ENCODE results near the gene RNF34. TPM values are rescaled to one million over a fixed set of nuclear protein-coding genes. Genes with fewer than 3 reads are reported as not detected.
"Not testable (repeated sequence)": the region's sequence is repeated elsewhere in the genome, so short reads cannot be mapped to it uniquely, and the experiment has no call there.

Gene RNF34
- total and polyA plus RNA-seq, 2 donors (not counting 3 experiments of a cell fraction or from before 2014, with no cell fraction given) = 37.6 to 51.1 TPM

DNA sequence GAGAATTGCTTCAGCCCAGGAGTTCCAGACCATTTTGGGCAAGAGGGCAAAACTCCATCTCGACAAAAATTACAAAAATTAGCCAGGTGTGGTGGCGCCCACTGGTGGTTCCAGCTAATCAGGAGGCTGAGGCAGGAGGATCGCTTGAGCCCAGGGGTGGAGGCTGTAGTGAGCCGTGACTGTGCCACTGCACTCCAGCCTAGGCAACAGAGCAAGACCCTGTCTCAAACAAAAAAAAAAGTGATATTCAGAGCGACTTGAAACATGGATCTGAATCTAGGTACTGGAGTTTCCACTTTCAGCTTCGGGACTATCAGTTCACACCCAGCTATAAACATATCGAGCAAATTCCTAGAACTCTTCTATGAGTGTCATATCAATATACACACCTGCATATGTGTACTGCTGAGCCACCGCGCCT is 16.3 kb upstream of the RNF34 start:
- ChIA-PET POLR2A (no interaction called here), CTCF (interaction anchor here (1.1 to 2.4 kb wide), 4 partner anchors 13 to 145 kb away, joined by 3 to 7 read pairs (median 4); no protein-coding TSS in a partner anchor)
- Histone ChIP-seq H3K9ac (replicated peaks; ENCODE audit: extremely low read depth, insufficient read depth, low read length) (no peak overlapping the region), H3K9me3 (replicated peaks; ENCODE audit: control insufficient read depth, insufficient read depth, low read length) (no peaks in the 10 kb centered on the region), H3K4me1 (ENCODE audit: control insufficient read depth, extremely low read depth, insufficient read depth, low read length) (peaks cover 3% of the 10 kb centered on the region), H3K27me3 (ENCODE audit: control insufficient read depth in 2 of 2, insufficient read depth in 2 of 2, low read length in 2 of 2) (no peaks in the 10 kb centered on the region), H3K9me1 (replicated peaks; ENCODE audit: control insufficient read depth, extremely low read depth, insufficient read depth, low read length) (no peaks in the 10 kb centered on the region), H3K27ac (ENCODE audit: insufficient read depth, low read depth, low read length) (no peak overlapping the region), H3K4me2 (ENCODE audit: insufficient read depth, low read length) (no peak overlapping the region), H4K20me1 (replicated peaks; ENCODE audit: control insufficient read depth, extremely low read depth, insufficient read depth, low read length) (no peaks in the 10 kb centered on the region), H3K4me3 (replicated peaks in 1 of 3; ENCODE audit: insufficient read depth in 1 of 3, low read depth in 1 of 3, low read length in 3 of 3) (no peak overlapping the region), H3K79me2 (ENCODE audit: control insufficient read depth, insufficient read depth, low read length) (no peaks in the 10 kb centered on the region), H2AFZ (ENCODE audit: low read depth, low read length) (no peak overlapping the region), H3K36me3 (ENCODE audit: control insufficient read depth in 2 of 2, extremely low read depth in 1 of 2, insufficient read depth in 2 of 2, low read length in 2 of 2) (no peaks in the 10 kb centered on the region)
- intact Hi-C loops (cut with micrococcal nuclease) (no loop called here), dilution Hi-C loops (cut with MboI; ENCODE audit: extremely low pct_ligation_motif_present, low sequenced_read_pairs) (no loop called here)
- TF ChIP-seq, protein P1, sequence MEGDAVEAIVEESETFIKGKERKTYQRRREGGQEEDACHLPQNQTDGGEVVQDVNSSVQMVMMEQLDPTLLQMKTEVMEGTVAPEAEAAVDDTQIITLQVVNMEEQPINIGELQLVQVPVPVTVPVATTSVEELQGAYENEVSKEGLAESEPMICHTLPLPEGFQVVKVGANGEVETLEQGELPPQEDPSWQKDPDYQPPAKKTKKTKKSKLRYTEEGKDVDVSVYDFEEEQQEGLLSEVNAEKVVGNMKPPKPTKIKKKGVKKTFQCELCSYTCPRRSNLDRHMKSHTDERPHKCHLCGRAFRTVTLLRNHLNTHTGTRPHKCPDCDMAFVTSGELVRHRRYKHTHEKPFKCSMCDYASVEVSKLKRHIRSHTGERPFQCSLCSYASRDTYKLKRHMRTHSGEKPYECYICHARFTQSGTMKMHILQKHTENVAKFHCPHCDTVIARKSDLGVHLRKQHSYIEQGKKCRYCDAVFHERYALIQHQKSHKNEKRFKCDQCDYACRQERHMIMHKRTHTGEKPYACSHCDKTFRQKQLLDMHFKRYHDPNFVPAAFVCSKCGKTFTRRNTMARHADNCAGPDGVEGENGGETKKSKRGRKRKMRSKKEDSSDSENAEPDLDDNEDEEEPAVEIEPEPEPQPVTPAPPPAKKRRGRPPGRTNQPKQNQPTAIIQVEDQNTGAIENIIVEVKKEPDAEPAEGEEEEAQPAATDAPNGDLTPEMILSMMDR (IDR thresholded peaks at IDR 0.05; ENCODE audit: extremely low read depth in 1 of 2, insufficient read depth in 1 of 2, low read depth in 1 of 2, low read length in 2 of 2) = no peak
- TF ChIP-seq FOS (IDR thresholded peaks at IDR 0.05; ENCODE audit: borderline replicate concordance, insufficient read depth, low read length) (no peak), JUN (IDR thresholded peaks at IDR 0.05; ENCODE audit: borderline replicate concordance, insufficient read depth, insufficient read length, low read depth) (no peak), MYC (IDR thresholded peaks at IDR 0.05; ENCODE audit: low read depth, low read length) (no peak), GATA2 (IDR thresholded peaks at IDR 0.05; ENCODE audit: insufficient read depth, insufficient read length, low read depth, low read length) (no peak), EZH2 (IDR thresholded peaks at IDR 0.05; ENCODE audit: borderline replicate concordance, low read depth, low read length, severe bottlenecking) (no peak), POLR2A (IDR thresholded peaks at IDR 0.05; ENCODE audit: low read depth, low read length) (no peak), POLR2AphosphoS5 (IDR thresholded peaks at IDR 0.05; ENCODE audit: insufficient read depth, low read depth, low read length) (no peak)
- TF ChIP-seq, protein P2, sequence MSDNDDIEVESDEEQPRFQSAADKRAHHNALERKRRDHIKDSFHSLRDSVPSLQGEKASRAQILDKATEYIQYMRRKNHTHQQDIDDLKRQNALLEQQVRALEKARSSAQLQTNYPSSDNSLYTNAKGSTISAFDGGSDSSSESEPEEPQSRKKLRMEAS (IDR thresholded peaks at IDR 0.05; ENCODE audit: insufficient read depth, insufficient read length) = no peak
- DNase-seq (ENCODE audit: low read depth, low spot score) (no peak), FAIRE-seq (no peak)
- no TSS peak for BruUV-seq (replicated peaks)

DNA sequence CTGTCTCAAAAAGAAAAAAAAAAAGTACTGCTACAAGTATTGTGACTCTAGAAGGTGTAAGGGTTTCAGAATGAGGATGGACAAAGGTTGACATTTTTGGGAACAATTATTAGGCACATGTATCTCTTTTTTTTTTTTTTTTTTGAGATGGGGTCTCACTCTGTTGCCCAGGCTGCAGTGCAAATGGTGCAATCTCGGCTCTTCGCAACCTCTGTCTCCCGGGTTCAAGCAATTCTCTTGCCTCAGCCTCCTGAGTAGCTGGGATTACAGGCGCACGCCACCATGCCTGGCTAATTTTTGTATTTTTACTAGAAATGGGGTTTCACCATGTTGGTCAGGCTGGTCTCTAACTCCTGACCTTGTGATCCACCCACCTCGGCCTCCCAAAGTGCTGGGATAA is 15.0 kb upstream of the RNF34 start:
- H3K36me3 ChIP-seq (ENCODE audit: control insufficient read depth in 2 of 2, extremely low read depth in 1 of 2, insufficient read depth in 2 of 2, low read length in 2 of 2); H3K9me1 ChIP-seq (replicated peaks; ENCODE audit: control insufficient read depth, extremely low read depth, insufficient read depth, low read length); H3K4me3 ChIP-seq (replicated peaks in 1 of 3; ENCODE audit: insufficient read depth in 1 of 3, low read depth in 1 of 3, low read length in 3 of 3); H4K20me1 ChIP-seq (replicated peaks; ENCODE audit: control insufficient read depth, extremely low read depth, insufficient read depth, low read length); H3K9me3 ChIP-seq (replicated peaks; ENCODE audit: control insufficient read depth, insufficient read depth, low read length); H3K27me3 ChIP-seq (ENCODE audit: control insufficient read depth in 2 of 2, insufficient read depth in 2 of 2, low read length in 2 of 2); DNase-seq (ENCODE audit: low read depth, low spot score); H3K27ac ChIP-seq (ENCODE audit: insufficient read depth, low read depth, low read length); H3K4me1 ChIP-seq (ENCODE audit: control insufficient read depth, extremely low read depth, insufficient read depth, low read length); dilution Hi-C loops (cut with MboI; ENCODE audit: extremely low pct_ligation_motif_present, low sequenced_read_pairs); BruUV-seq (replicated peaks); H3K9ac ChIP-seq (replicated peaks; ENCODE audit: extremely low read depth, insufficient read depth, low read length); intact Hi-C loops (cut with micrococcal nuclease); H2AFZ ChIP-seq (ENCODE audit: low read depth, low read length); POLR2A ChIA-PET; H3K4me2 ChIP-seq (ENCODE audit: insufficient read depth, low read length); H3K79me2 ChIP-seq (ENCODE audit: control insufficient read depth, insufficient read depth, low read length); FAIRE-seq: not testable (repeated sequence)
- CTCF ChIA-PET = interaction anchor here (0.6 to 2.4 kb wide), 2 partner anchors 16 to 324 kb away, joined by 3 to 7 read pairs; no protein-coding TSS in a partner anchor

Data from endothelial cell of umbilical vein (primary cell).